Kidney capillary endothelial cell (primary cell): ENCODE measurements around the gene CACNA2D3.

Experiments
- DNase-seq: peaks from one replicate; pipeline ENCODE4 v3.0.0-alpha.2; 2018; ENCODE audit warnings: low spot score

Gene CACNA2D3

DNA sequence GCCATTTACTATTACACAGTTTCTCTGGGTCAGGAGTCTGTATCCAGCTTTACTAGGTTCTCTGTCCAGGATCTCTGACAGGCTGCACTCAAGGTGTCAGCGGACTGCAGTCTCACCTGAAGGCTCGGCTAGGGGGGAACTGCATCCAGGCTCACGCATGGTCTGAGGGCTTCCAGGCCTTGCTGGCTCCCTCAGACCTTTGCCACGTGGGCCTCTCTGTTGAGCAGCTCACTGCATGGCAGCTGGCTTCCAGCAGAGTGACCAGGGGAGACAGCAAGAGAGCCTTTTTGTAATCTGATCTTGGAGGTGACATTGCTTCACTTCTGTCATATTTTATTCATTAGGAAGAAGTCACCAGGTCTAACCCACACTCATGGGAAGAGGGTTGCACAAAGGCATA is 152.3 kb downstream of the CACNA2D3 start:
- no peak for DNase-seq

DNA sequence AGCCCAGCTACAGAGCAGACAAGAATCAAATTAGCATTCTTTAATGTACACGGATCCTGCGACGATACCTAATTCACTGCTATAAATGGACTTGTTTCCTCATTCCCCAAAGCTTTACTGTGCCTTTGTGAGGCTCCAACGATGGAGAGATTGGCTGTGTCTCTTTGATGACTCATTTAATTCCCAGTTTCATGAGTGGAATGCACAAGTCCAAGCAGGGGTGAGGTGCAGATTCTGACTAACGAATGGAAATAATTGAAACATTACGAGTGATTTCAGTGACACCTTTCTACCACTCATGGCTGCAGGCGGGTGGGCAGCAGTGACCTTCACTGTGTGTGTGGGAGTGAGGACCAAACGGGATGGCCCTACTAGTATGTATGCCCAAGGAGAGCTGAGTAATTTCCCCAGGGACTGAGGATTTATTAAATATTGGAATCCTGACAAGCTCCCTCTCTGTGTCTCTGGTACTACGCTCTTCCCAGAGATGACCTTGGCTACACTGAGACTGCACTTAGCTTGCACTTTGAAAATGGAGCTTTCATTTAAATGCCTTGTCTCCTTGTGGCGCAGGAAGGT is 156.7 kb downstream of the CACNA2D3 start:
- DNase-seq, result no peak

DNA sequence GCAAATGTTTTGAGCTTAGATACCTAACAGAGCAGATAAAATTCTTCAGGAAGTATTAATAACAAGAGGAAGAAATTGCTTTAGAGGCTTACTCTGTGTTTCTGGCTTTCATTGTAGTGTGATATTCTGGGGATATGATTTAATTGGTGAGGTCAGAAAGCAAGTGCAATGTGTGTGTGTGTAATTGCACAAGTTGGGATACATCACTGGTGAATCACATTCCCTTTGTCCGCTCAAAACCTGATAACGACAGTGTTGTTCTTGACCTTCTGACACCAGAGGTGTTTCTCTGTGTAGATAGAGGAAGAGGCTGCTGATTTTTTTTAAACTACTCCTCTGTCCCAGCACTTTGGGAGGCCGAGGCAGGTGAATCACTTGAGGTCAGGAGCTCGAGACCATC is 161.1 kb downstream of the CACNA2D3 start:
- DNase-seq, result no peak

DNA sequence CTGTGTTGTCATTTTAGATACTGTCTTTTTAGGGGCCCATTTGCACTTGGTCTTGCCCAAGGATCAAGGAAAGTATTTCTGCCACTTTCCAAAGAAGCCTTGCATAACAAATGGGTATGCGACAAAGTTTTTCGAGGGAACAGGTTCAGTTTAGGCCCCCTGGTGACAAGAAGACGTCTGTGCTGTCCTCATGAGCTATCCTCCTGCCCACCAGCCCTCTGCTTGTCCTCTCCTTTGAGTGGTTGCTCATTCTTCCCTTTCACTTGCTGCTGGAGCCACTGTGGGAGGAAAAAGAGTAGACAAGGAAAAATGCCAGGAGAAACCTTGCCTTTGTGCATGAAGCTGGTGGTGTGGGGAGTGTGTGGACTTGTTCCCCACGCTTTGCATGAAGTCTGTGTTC is 171.9 kb downstream of the CACNA2D3 start:
- DNase-seq, result no peak

DNA sequence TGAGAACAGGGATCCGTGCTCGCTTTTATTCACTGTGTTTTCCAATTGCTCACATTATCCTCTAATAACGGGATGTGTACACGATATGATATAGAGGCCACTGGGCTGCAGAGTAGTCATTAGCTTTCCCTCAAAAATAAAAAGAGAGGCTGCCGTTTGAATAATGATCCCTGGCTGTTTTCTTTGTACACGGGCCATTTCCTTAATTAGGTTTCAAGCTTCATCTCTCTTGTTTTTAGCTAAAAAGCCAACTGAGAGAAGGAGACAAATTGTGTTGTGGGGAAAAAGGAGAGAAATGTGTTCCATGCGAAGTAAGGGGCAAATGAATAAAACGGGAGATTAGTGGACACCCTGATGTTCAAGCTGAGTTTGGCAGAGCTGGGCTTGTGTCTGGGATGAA is 174.2 kb downstream of the CACNA2D3 start:
- no peak for DNase-seq

DNA sequence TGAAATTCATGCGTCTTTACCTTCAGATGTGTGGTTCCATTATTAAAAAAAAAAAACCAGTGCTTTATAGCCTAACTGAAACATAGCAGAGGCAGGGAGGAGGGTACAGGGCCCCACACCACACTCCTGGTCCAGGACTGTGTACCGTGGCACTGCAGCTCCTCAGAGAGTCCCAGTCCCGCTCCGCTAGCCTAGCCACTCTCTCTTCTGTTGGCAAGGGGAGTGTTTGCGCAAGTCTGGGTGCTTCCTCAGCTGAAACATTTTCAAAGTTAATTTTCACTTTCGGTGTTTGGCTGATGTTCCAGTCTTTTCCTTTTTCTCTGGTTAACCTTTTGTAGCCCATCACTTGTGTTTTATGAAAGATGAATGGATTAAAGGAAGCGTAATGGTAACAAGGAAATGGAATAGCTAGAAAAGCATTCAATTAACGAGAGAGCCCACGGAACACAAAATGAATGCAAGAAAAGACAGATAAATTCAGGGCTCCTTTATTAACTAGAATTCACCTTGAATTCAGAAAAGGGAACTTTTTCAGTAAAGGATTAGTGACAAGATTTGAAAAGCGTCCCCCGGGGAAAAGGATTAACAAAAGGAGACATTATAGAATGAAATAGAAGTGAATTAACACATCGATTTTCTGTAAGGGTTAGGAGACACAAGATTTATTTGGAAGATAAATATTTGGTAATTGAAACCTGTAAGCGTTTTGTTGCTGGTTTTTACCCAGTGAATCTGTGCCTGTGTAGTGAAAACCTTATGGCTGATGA is 177.0 kb downstream of the CACNA2D3 start:
- DNase-seq, result no peak

DNA sequence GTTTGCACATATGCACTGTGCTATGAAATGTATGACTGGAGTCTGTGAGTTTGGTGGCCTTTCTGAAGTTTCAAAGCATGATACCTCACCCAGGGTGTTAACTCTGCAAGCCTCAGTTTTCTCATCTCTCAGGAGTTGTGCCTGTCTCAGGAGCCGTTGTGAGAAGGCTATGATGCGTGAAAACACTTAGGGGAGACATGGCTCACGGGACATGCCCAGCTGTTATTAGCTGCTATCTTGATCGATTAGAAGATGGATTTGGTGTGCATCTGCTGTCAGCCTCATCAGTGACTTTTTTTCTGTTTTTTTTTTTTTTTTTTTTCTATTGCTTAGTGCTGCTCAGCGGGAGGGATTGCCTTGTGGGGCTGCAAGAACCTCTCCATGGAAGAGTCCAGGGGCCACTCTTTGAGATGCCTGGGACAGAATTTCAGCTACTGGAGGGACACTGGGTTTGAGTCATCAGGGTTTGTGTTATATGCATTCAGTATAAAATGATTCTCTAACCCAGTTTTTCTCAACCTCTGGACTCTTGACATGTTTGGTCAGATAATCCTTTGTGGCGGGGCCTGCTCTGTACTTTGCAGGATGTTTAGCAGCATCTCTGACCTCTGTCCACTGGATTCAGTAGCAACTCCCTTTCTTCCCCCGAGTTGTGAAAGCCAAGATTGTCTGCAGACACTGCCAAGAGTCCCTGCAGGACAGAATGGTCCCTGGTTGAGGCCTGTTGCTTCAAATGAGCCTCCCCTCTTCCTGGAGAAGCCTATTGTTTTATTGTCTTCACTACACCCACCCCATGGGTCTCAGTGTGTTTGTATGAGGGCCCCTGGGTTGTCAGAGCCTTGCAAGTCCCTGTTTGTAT is 181.4 kb downstream of the CACNA2D3 start:
- DNase-seq, result no peak

DNA sequence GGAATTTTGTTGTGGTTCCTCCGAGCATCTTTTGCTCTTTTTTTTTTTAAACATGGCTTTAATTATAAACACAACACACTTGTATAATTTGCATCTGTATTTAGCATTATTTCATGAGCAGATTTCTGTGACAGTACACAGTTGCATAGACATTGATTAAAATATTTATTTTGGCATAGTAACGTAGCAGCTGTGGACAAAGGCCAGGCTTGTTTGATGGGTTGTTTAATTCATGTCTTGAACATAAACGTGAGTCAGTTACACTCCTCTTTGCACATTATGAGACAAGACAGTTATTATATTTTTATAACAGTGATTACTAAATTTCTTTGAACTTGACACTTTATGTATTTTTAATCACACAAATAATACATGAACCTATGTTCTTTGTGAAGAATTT is 182.5 kb downstream of the CACNA2D3 start:
- no peak for DNase-seq

DNA sequence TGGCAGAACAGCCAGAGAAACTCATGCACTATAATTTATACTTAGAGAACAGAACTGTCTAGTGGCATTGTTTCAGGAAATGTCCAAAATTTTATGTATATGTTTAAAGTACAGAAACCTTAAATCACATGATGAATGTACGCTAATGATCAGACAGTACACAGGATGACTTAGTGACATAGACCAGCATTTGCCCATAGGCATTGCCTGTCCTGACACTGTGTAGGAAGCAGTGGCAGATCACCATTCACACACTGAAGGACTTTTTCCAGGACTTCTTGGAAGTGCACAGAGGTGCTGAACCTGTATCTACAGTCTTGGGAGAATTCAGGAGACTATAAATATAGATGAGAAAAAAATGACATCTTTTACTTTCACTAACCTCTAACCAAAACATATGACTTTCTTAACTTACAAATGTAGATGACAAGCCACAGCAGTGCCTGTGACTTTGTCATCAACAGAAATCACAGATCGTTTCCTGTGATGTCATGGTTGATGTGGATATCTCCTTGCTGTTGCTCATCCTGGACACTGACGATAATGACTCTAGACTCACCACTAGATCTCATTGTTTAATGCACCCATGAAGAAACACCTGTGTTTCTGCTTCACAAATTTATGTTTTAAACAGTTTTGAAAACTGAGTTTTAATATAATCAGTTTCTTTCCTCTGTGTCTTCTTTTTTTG is 183.2 kb downstream of the CACNA2D3 start:
- no peak for DNase-seq

DNA sequence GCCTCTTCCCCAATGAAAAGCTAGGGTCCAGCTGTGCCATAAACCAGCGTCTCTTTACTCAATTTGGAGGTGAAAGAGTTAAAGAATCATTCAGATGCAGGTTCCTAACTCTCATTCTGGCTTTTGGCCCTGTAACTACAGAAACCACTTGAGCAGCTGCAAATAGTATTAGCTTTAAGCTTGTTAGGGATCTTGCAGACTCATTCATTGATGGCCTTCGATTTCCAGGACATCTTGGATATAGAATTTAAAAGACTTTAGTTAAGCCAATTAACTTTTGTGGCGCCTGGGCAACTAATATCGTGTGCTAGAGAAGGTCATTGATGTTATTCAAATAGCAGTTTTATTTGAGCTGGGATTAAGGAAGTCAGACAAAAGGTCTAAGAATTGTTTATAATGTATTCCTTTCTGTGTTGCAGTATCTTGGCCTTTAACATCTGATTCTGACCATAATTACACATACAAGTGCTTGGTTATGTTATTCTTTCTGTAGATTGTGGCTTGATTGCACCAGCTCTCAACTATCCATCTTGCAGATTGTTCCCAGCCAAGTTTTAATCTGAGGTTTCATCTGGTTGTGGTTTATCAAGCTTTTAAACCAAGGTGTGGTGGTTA is 185.3 kb downstream of the CACNA2D3 start:
- DNase-seq, result no peak

DNA sequence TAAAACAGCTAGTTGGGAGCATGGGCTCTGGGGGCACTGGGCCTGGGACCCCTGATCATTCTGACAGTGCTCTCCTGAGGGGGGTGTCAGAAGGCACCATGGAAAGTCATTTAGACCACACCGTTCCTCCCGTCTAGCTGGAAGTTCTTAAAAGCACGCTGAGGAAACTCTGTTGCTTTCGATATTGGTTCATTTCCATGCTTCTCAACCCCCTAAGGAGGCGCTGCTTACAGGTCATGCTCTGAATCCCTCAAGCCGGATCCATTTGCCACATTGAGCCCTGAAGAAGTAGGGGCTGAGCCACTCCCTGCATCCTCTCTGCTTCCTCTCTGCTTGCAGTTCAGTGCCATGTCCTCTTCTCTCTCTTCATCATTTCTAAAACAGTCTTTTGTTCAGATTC is 187.2 kb downstream of the CACNA2D3 start:
- no peak for DNase-seq

DNA sequence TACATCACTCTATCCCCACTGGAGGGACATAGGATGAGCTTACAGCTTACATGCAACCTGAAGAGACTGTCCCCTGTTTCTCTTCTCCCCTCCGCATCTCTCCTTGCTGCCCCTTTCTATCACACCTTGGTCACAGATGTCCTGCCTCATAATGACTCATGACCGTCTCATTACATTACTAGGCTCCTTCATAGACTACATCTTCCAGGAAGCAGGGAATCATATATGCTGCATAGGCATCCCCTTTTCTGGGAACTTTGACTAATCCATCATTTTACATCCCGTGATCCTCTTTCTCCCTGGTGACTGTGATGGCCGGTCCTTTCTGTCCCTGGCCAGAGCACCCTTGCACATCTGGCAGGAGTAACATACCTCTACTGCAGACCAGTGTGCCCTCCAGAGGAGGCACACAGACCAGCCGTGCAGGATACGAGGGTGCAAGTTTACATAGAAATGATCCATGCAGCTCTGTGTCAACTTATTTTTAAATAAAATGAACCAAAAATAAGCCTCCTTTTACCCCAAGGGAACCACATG is 188.9 kb downstream of the CACNA2D3 start:
- DNase-seq, result no peak

DNA sequence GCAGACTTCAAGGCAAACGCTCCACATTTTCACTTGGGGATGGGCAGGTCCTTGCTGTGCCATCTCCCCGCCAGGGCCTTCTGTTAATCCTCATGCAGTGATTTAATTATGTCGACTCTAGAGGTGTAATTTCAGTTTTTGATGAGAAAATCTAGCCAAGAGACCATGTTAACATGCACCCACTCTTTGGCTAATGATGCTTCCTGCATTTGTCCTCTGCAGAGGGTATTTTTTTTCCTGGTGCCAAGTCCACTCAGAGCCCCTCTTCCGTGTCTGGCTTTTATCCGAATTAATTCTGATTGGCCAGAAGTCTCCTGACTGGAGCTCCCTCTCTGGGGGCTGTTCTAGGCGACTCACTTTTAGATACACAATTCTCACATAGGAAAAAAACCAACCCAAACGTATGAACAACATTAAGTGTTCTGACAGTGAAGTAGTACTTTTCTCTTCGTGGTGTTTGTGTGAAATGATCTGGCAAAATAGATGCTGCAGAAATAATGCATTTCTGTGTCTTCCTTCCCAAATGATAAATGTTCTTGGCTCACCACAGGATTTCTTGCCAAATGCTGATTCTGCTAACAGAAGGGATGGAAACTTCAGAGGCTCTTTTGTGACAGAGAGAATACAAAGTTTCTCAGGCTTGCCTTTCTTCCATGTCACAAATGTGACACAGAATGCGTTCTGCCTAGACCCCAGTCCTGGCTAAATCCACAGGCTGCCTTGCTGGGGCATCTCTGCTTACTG is 190.0 kb downstream of the CACNA2D3 start:
- DNase-seq, result no peak

DNA sequence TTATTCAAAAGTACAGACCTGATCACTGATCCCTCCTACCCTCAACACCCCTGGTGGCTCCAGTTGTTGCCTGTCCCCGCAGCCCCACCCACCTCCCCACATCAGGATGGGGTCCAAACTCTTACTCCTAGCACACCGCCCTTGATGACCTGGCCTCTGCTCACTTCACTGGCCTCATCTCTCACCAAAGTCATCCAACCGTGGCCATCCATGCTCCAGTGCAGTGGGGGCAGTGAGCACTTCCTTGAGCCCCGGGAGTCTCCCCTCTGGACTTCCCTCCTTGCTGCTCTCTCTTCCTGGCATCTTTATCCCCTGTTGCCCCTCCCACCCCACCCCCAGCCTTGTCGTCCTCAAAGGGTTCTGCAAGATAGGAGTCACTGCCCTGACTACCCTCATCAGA is 191.1 kb downstream of the CACNA2D3 start:
- DNase-seq, result no peak

DNA sequence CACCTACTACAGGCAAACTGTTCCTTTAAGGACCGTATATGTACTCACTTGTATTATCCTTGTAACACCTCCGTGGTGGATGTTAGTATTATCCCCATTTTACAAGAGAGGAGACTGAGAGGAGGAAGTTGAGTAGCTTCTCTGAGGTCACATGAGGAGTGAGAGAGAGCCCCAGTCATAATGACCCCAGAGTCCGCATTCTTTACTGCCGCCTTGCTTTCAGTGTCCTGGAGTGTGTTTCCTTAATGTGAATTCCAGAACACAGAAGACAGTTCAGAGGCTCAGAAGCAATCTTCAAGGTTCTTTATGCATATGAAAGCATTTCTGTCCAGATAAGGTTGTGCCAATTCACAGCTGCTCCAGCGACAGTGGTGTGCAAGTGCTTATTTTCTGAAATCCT is 199.2 kb downstream of the CACNA2D3 start:
- no peak for DNase-seq

DNA sequence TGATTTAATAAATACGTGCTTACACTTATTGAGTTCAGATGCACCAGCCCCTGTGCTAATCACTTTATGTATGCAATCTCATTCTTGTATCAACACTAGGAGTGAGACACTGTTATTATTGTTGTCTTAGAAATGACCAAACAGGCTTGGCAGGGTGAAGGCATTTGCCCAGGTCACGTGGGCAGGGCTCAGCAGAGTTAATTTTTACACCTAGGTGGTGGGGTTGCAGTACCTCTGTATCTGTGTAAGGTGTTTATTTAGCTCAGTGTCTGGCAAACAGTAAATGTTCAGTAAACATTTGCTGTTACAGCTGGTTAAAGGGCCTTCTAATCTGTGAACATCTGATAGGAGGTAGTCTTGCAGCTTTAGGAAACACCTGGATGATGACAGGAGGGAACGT is 200.0 kb downstream of the CACNA2D3 start:
- DNase-seq, result no peak

DNA sequence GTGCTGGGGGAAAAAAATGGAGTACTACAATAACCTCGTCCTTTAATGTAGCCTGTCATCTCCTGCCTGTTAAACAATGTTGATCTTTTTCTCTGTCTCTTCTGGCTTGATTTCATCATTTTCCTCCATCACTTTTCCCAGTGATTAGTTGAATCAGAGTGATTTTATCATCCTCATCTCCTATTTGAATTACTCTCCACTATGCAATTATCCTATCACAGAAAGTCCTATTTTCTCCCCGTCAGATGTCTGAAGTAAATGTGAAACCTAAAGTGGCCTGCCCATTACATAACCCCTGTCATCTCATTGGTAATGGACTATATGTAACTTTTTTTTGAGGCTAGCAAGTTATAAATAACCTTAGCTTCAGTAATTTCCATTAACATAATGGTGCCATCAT is 201.8 kb downstream of the CACNA2D3 start:
- DNase-seq, result no peak

DNA sequence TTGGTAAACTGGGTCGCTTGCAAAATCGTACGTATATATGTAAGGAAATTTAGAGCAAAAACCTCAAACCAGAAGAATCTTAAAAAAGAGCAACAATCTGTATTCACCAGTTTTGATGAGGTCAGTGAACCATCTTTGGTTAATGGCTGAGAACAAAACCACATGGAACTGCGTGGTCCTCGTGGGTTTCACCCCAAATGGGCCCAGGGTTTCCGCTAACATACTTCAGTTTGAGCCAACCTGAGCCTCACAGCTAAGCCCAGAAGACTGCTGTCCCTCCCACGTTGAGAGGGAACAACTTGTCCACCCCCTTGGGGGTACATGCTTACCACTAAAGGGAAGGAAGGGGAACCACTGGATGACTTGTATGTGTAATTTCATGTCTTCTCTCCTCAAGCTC is 204.6 kb downstream of the CACNA2D3 start:
- no peak for DNase-seq

DNA sequence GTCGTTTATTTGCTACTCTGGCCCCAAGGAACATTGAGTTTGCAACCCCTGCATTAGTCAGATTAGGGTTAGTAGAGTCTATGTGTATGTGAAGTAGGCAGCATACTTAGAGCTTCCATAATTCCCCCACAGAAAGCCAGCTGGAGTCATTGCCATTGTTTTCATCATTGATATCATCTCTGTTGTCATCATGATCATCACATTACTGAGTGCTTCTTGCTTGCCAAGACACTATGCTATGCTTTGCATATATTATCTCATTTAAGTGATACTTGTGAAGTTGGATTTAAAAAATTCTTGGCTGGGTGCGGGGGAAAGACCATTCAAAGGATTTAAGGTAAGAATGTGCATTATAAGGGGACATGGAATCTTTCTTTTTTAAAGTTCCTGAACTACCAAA is 209.0 kb downstream of the CACNA2D3 start:
- DNase-seq, result no peak

DNA sequence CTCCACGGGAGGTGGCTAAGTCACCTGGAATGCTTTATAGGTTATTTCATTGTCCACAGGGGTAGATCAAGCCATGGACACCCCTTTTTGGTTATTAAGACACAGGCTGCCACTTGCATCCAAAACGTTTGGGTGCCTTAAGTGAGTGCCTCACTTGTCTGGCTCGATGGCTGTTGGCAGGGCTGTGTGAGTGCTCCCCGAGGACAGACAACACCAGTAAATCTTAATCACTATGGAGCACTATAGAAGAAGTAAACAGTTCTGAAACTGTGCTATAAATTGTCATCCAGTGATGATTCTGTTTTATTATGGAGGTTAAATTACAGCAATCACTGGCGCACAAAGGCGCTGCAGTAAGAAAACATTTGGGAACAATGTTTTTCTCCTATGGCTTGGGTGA is 215.5 kb downstream of the CACNA2D3 start:
- no peak for DNase-seq

DNA sequence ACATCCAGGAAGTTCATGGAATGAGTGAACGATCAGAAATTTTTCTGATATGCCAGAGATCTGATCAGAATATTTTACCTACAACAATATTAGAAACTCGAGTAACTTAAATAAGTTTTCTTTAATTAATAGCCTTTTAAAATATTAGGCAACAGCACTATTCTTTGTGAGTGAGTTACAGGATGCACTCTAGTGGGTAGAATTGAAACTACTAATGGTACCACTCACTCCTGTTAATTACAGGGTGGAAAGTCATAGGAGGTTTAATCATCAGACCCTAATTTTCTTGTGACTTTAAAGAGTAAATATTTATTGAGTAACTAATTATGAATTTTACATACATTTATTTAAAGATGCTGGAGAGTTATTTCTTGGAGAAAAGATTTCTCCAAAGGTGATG is 217.3 kb downstream of the CACNA2D3 start:
- no peak for DNase-seq
